ENCODE results near the gene PIK3CG. TPM values are rescaled to one million over a fixed set of nuclear protein-coding genes. Genes with fewer than 3 reads are reported as not detected.

Gene PIK3CG
- total RNA-seq, 1 donor: not detected

- Histone ChIP-seq H4K20me1 (ENCODE audit: insufficient read depth, low read length) (no peaks in the 10 kb centered on the region), H3K4me2 (ENCODE audit: insufficient read depth, low read length) (no peak overlapping the region), H3K9me3 (ENCODE audit: low read depth, low read length) (no peaks in the 10 kb centered on the region), H3K27me3 (ENCODE audit: insufficient read depth, low read length) (peaks cover 5% of the 10 kb centered on the region), H3K4me3 (ENCODE audit: insufficient read depth, low read length) (no peak overlapping the region), H3K4me1 (ENCODE audit: insufficient read depth, low read length) (no peaks in the 10 kb centered on the region), H3K36me3 (ENCODE audit: insufficient read depth, low read length) (no peaks in the 10 kb centered on the region), H3K27ac (ENCODE audit: low read depth, low read length) (no peak overlapping the region), H2AFZ (ENCODE audit: low read length) (no peak overlapping the region), H3K79me2 (ENCODE audit: insufficient read depth, low read length) (no peaks in the 10 kb centered on the region)
- DNase-seq (ENCODE audit: insufficient read length, low spot score, missing footprints): no peak
- TF ChIP-seq CTCF (IDR thresholded peaks at IDR 0.05; ENCODE audit: extremely low read depth, low read depth, low read length): no peak
Measured at GRCh38 chr7:106890952-106891351, 25.9 kb downstream of the PIK3CG start.

GRCh38 chr7:106891548-106892410 is 26.7 kb downstream of the PIK3CG start:
- Histone ChIP-seq H4K20me1 (ENCODE audit: insufficient read depth, low read length) (no peaks in the 10 kb centered on the region), H3K4me3 (ENCODE audit: insufficient read depth, low read length) (no peak overlapping the region), H2AFZ (ENCODE audit: low read length) (no peak overlapping the region), H3K4me1 (ENCODE audit: insufficient read depth, low read length) (no peaks in the 10 kb centered on the region), H3K4me2 (ENCODE audit: insufficient read depth, low read length) (no peak overlapping the region), H3K27ac (ENCODE audit: low read depth, low read length) (no peak overlapping the region), H3K79me2 (ENCODE audit: insufficient read depth, low read length) (no peaks in the 10 kb centered on the region), H3K36me3 (ENCODE audit: insufficient read depth, low read length) (no peaks in the 10 kb centered on the region), H3K27me3 (ENCODE audit: insufficient read depth, low read length) (peaks cover 5% of the 10 kb centered on the region), H3K9me3 (ENCODE audit: low read depth, low read length) (no peaks in the 10 kb centered on the region)
- TF ChIP-seq CTCF (IDR thresholded peaks at IDR 0.05; ENCODE audit: extremely low read depth, low read depth, low read length): no peak
- no peak for DNase-seq (ENCODE audit: insufficient read length, low spot score, missing footprints)

GRCh38 chr7:106893591-106893990 is 28.5 kb downstream of the PIK3CG start:
- Histone ChIP-seq H3K79me2 (ENCODE audit: insufficient read depth, low read length) (no peaks in the 10 kb centered on the region), H4K20me1 (ENCODE audit: insufficient read depth, low read length) (no peaks in the 10 kb centered on the region), H3K4me1 (ENCODE audit: insufficient read depth, low read length) (no peaks in the 10 kb centered on the region), H3K27me3 (ENCODE audit: insufficient read depth, low read length) (peaks cover 5% of the 10 kb centered on the region), H3K36me3 (ENCODE audit: insufficient read depth, low read length) (no peaks in the 10 kb centered on the region), H3K4me2 (ENCODE audit: insufficient read depth, low read length) (no peak overlapping the region), H3K9me3 (ENCODE audit: low read depth, low read length) (no peaks in the 10 kb centered on the region), H2AFZ (ENCODE audit: low read length) (no peak overlapping the region), H3K27ac (ENCODE audit: low read depth, low read length) (no peak overlapping the region), H3K4me3 (ENCODE audit: insufficient read depth, low read length) (no peak overlapping the region)
- TF ChIP-seq CTCF (IDR thresholded peaks at IDR 0.05; ENCODE audit: extremely low read depth, low read depth, low read length): no peak
- no peak for DNase-seq (ENCODE audit: insufficient read length, low spot score, missing footprints)

- Histone ChIP-seq H2AFZ (ENCODE audit: low read length) (no peak overlapping the region), H3K4me2 (ENCODE audit: insufficient read depth, low read length) (no peak overlapping the region), H4K20me1 (ENCODE audit: insufficient read depth, low read length) (no peaks in the 10 kb centered on the region), H3K27me3 (ENCODE audit: insufficient read depth, low read length) (peaks cover 5% of the 10 kb centered on the region), H3K36me3 (ENCODE audit: insufficient read depth, low read length) (no peaks in the 10 kb centered on the region), H3K27ac (ENCODE audit: low read depth, low read length) (no peak overlapping the region), H3K9me3 (ENCODE audit: low read depth, low read length) (no peaks in the 10 kb centered on the region), H3K4me1 (ENCODE audit: insufficient read depth, low read length) (no peaks in the 10 kb centered on the region), H3K4me3 (ENCODE audit: insufficient read depth, low read length) (no peak overlapping the region), H3K79me2 (ENCODE audit: insufficient read depth, low read length) (no peaks in the 10 kb centered on the region)
- no peak for TF ChIP-seq CTCF (IDR thresholded peaks at IDR 0.05; ENCODE audit: extremely low read depth, low read depth, low read length)
- DNase-seq (ENCODE audit: insufficient read length, low spot score, missing footprints): no peak
Measured at GRCh38 chr7:106895246-106895864, 30.3 kb downstream of the PIK3CG start.

All from osteoblast (primary cell).